OCI-M2 (cell line): ENCODE data around the gene POMT2.
"Not testable (repeated sequence)": the region's sequence is repeated elsewhere in the genome, so short reads cannot be mapped to it uniquely, and the experiment has no call there.

ENCODE experiments used
- DNase-seq: peaks from one replicate; lab custom pipeline; 2025; ENCODE audit not compliant: unreplicated experiment; lab: John Stamatoyannopoulos, UW

Gene POMT2

GRCh38 chr14:77325746-77326094 is 5.0 kb upstream of the POMT2 start:
- DNase-seq, result no peak

GRCh38 chr14:77324816-77325745 is 4.4 kb upstream of the POMT2 start:
- DNase-seq, result no peak

- DNase-seq, result no peak
Observed at GRCh38 chr14:77324289-77324688, 3.6 kb upstream of the POMT2 start.

- DNase-seq, result no peak
Observed at GRCh38 chr14:77323571-77323970, 2.9 kb upstream of the POMT2 start.

GRCh38 chr14:77322951-77323350 is 2.3 kb upstream of the POMT2 start:
- no peak for DNase-seq

GRCh38 chr14:77322250-77322902 is 1.7 kb upstream of the POMT2 start:
- no peak for DNase-seq

- DNase-seq, result no peak
Observed at GRCh38 chr14:77319422-77319821, 1.3 kb downstream of the POMT2 start.

GRCh38 chr14:77318756-77319155 is 1.9 kb downstream of the POMT2 start:
- DNase-seq, result not testable (repeated sequence)

- no peak for DNase-seq
Observed at GRCh38 chr14:77318006-77318553, 2.6 kb downstream of the POMT2 start.

- DNase-seq, result no peak
Observed at GRCh38 chr14:77316872-77317301, 3.8 kb downstream of the POMT2 start.

GRCh38 chr14:77316195-77316505 is 4.5 kb downstream of the POMT2 start:
- DNase-seq, result no peak

GRCh38 chr14:77314539-77315457 is 5.9 kb downstream of the POMT2 start:
- no peak for DNase-seq

GRCh38 chr14:77314043-77314442 is 6.6 kb downstream of the POMT2 start:
- no peak for DNase-seq

GRCh38 chr14:77313371-77313770 is 7.3 kb downstream of the POMT2 start:
- no peak for DNase-seq

GRCh38 chr14:77311217-77311616 is 9.5 kb downstream of the POMT2 start:
- no peak for DNase-seq

- DNase-seq, result no peak
Observed at GRCh38 chr14:77310026-77310425, 10.7 kb downstream of the POMT2 start.

GRCh38 chr14:77309131-77309530 is 11.6 kb downstream of the POMT2 start:
- DNase-seq, result no peak

GRCh38 chr14:77306851-77307496 is 13.7 kb downstream of the POMT2 start:
- no peak for DNase-seq

GRCh38 chr14:77306416-77306815 is 14.3 kb downstream of the POMT2 start:
- DNase-seq, result no peak

- DNase-seq, result no peak
Observed at GRCh38 chr14:77305696-77306095, 15.0 kb downstream of the POMT2 start.
